Measurements from ENCODE around the gene CCR7.

DNA sequence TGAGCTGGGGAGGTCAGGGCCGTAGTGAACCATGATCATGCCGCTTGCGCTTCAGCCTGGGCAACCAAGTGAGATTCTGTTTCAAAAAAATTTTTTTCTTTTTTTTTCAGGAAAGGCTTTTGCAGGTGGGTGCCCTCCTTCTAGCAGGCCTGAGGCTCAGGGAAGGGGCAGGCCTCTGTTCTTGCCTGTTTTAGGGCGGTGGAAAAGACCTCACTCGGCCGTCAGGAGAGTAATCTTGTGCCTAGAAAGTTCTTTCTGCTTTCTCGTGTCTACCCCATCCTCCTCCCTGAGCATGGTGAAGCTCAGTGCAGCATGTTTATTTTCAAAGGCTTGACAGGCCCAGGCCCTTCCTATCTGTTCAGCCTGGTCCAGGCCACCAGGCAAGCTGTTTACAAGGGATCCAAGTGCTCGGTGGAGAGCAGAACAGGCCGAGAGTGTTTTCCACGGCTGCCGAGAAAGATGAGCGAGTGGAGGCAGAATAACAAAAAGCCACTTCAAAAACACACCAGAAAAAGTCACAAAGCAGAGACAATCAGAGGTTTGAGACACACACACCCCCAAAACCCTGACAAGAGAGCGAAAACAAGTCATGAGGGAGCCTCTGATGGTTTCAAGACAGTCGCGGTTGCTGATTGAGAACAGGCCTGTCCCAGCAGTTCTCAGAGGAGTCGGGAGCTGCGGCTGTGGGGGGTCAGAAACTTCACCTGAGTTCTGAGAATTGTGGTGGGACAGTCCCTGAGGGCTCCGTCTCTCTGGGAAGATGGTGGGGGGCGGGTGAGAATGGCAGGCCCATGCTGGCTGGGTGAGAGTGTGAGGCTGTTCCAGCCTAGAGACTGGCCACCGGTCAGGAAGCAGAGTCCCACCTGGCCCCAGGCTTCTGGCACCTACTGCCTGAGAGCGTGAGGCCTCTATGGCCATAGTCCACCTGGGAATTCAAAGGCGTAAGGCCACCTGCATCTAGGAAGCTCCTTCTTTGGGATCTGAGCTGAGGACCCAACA is 37.5 kb upstream of the CCR7 start:
- TF ChIP-seq, protein P1, sequence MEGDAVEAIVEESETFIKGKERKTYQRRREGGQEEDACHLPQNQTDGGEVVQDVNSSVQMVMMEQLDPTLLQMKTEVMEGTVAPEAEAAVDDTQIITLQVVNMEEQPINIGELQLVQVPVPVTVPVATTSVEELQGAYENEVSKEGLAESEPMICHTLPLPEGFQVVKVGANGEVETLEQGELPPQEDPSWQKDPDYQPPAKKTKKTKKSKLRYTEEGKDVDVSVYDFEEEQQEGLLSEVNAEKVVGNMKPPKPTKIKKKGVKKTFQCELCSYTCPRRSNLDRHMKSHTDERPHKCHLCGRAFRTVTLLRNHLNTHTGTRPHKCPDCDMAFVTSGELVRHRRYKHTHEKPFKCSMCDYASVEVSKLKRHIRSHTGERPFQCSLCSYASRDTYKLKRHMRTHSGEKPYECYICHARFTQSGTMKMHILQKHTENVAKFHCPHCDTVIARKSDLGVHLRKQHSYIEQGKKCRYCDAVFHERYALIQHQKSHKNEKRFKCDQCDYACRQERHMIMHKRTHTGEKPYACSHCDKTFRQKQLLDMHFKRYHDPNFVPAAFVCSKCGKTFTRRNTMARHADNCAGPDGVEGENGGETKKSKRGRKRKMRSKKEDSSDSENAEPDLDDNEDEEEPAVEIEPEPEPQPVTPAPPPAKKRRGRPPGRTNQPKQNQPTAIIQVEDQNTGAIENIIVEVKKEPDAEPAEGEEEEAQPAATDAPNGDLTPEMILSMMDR (IDR thresholded peaks at IDR 0.05; ENCODE audit: insufficient read depth, low read length), result no peak
- TF ChIP-seq, protein P2, sequence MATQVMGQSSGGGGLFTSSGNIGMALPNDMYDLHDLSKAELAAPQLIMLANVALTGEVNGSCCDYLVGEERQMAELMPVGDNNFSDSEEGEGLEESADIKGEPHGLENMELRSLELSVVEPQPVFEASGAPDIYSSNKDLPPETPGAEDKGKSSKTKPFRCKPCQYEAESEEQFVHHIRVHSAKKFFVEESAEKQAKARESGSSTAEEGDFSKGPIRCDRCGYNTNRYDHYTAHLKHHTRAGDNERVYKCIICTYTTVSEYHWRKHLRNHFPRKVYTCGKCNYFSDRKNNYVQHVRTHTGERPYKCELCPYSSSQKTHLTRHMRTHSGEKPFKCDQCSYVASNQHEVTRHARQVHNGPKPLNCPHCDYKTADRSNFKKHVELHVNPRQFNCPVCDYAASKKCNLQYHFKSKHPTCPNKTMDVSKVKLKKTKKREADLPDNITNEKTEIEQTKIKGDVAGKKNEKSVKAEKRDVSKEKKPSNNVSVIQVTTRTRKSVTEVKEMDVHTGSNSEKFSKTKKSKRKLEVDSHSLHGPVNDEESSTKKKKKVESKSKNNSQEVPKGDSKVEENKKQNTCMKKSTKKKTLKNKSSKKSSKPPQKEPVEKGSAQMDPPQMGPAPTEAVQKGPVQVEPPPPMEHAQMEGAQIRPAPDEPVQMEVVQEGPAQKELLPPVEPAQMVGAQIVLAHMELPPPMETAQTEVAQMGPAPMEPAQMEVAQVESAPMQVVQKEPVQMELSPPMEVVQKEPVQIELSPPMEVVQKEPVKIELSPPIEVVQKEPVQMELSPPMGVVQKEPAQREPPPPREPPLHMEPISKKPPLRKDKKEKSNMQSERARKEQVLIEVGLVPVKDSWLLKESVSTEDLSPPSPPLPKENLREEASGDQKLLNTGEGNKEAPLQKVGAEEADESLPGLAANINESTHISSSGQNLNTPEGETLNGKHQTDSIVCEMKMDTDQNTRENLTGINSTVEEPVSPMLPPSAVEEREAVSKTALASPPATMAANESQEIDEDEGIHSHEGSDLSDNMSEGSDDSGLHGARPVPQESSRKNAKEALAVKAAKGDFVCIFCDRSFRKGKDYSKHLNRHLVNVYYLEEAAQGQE (IDR thresholded peaks at IDR 0.05; ENCODE audit: insufficient replicate concordance, low read depth), result no peak
- TF ChIP-seq SPI1 (IDR thresholded peaks at IDR 0.05; ENCODE audit: borderline replicate concordance, low read depth), result no peak

Measured in HL-60 (cell line).